Activated CD4-positive, alpha-beta T cell treated with anti-CD3 and anti-CD28 coated beads for 1 hour (primary cell): ENCODE data around the gene GABRB3.

ENCODE experiments used
- DNase-seq: peaks from one replicate; pipeline ENCODE4 v3.0.0-alpha.2; 2020

The GABRB3 gene

DNA sequence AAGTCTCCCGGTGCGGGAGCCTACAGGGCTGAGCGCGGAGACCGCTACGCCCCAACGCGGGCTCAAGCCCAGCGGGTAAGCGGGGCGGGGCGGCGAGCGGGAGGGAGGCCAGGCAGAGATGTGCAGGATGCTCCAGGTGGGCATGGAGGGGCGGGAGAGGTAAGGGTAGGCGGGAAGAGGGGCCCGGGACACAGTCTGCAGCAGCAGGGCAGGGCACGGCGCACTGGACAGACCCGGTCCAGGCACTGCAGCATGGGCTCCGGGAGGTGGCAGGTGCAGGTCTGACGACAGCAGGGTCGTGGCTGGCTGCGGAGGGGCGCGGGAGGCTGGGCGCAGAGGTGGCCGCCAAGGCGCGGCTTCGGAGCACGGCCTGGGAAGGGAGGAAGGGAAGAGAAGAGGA is 102.8 kb downstream of the GABRB3 start:
- no peak for DNase-seq

DNA sequence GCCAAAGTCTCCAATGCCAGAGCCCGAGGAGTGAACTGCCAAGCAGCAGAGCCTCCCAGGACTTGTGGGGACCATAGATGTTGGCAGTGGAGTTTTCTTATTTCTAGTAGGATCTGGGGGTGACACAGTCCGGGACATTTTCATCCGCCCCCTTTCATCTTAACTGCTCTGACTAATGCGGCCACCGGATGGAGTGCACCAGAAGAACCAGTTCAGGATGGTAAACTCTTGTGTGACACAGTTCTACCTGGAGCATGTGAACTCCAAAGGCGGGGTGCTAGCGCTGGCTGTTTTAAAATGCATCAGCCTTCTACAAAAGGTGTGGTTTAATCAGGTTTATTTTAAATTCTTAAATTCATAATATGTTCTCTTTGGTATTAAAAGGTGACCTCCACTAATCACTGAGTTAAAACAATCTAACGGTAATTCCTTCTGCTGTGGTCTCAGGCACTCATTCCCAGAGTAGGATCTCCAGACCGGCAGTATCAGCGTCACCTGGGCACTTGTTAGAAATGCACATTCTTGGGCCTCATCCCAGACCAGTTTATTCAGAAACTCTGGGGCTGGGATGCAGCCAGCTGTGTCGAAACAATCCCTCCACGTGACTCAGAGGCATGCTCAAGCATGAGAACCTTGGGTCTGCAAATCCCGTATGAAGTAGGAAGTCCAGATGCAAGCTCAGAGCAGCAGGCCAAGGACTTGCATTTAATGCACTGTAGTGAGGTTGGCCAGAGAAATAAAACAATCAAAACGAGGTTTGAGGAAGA is 105.5 kb downstream of the GABRB3 start:
- no peak for DNase-seq

DNA sequence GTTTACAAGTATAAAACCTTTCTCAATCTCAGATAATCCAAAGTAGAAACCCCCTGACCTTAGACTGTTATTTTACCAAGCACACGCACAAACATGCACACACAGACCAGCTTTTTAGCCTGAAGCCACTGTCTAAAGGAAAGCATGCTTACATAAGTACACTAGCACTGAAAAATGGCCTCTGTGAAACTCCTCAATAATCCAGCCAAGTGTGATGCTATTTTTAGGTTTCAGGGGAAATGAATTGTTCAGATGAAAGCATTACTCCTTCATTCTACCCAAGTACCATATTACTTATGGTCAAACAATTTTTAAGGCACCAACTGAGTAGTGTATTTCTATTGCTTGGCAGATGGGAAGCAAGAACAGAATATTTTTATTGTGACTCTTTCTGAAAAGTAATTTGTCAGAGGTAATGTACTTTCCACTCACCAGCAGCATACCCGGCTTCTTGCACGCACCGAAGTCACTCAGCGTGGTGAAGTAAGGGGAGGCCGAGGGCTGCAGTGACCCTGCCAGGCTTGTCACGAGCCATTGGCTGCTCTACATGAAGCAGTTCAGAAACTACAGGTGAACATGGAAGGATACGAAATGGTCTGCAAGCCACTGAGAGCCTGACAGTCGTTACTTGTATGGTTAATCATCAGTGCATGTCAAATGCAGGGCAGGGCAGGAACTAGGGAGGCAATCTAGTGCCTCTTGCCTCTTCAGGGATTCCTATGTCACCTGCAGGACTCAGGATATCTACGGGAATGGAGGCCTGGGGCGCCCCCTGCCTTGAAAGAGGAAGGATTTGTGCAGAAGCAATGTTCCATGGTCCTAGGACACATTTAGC is 106.7 kb downstream of the GABRB3 start:
- DNase-seq = no peak

DNA sequence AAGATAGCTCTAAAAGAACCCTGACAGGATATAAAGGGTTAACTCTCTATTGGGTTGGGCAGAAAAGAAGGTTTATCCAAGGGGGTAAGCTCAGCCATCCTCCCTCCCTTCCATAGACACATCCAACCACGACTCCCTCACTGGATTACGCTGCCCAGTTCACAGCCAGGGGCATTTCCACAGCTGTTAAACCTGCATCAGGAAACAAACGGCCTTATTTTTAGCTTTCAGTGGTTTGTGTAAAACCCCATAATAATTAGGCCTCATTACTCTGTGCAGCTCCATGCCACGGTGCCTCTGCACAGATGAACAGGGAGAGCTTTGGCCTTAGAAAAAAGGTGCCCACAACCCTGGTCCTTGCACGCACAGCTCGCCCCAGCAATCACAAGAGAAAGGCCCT is 110.6 kb downstream of the GABRB3 start:
- no peak for DNase-seq

DNA sequence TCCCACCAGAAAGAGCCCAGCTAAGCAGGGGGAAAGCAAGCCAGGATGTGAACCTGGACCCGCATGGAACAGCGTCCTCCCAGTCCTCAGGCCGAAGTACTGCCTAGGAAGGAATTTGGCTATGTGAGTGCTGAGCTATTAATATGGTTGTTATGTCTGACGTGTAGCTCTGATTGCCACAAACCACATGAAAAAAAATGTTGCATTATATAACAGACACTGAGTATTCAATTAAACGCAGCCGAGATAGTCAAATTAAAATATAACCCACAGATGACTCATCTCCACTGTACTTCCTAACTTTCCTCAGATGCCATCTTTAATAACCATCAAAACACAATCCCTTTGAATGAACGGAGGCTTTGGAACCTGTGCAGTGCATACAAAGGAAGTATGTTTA is 111.1 kb downstream of the GABRB3 start:
- no peak for DNase-seq

DNA sequence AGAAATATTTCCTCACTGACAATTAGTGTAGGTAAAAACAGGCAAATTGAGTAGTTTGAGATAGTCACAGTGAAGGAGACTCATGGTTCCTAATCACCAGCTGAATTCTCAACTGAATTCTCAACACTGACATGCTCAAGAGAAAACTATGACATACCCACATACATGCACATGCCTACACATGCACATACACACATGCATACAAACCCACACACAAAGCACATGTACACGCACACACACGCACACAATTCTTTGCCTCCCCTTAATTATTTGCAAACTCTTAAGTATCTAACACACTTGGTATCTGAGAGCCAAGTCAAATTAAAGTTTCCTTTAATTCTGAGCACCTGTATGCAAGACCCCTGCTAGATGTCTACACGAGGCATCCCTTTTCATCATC is 111.8 kb downstream of the GABRB3 start:
- no peak for DNase-seq

DNA sequence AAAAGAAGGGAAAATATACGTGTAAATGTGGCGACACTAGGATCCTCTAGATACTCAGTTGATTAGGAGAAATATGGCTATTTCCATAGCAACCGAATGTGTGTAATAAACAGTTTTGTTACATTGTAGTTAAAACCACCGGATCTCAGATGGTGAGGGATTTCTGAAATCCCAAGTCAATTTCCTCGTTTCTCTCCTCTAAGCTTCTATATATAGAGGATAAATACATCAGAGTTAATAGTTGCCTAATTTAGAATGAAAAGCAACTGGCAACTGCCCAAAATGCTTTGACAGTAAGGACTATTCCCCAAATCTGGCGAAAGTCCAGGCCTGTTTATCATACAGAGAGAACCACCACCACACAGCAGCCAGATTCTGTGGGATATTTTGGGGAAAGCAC is 112.6 kb downstream of the GABRB3 start:
- no peak for DNase-seq

DNA sequence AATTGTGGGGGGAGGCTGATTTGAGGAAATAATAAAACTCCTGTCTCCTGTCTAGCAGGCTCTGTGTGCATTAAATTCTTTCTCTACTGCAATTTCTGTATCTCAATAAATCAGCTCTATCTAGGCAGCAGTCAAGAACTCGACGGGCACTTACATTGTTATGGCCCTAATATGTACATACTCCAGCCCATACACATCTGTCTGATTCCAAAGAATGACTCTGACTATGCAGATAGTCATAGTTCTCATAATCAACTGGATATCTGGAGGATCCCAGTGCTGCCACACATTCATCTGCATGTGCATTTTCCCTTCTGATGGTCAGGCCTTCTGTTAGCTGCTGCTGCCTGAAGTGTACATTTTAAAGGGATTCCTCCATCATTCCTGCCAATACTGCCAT is 114.6 kb downstream of the GABRB3 start:
- no peak for DNase-seq

DNA sequence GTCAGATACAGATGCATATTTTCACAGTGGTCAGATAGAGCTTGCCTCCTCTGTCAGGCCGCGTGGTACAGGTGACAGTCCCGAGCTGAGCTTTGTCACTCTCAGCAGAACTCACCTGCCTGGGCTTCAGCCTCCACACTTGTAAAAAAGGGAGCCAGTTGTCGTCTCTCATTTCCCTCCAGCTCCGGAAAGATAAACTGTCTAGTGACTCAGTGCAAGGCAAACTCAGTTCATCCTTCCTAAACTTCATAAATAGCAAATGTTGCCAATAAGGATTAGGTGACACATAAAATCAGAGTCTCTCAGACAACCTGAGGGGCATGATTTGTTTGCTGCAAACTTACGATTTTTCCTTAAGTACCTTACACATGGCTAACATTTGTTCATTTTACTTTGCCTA is 116.8 kb downstream of the GABRB3 start:
- no peak for DNase-seq

DNA sequence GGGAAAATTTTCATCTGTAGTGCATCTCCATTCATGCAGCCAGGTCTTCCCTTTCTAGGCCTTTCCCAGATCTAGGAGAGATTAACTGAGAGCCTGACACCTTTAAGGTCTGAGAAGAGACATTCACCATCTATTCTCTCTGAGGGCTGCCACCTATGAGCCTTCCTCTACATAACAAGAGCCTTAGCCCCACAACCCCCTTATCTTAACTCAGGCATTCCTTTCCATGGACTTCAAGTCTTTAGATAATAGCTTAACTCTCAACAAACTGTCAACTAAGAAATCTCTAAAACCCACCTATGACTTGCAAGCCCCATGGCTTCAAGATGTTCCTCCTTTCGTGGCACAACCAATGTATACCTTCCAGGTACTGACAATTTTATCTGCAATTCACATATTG is 121.0 kb downstream of the GABRB3 start:
- no peak for DNase-seq

DNA sequence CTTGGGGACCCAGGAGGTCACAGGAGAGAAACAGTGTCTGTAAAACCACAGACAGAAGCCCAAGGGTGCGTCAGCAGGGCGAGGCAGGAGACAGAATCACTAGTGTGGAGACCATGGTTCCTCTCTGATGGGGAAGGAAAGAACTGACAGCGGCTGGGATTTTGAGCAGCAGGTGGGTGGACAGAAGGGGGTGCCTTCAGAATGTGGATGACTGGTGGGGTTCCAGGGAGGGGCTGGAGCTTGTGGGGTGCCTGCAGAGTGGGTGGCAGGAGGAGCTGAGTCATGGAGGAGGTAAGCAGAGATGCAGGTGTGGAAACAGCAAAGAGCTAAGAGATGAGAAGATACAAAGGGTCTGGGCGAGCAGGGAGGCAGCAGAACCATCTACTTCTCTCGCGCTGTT is 124.2 kb downstream of the GABRB3 start:
- DNase-seq = no peak

DNA sequence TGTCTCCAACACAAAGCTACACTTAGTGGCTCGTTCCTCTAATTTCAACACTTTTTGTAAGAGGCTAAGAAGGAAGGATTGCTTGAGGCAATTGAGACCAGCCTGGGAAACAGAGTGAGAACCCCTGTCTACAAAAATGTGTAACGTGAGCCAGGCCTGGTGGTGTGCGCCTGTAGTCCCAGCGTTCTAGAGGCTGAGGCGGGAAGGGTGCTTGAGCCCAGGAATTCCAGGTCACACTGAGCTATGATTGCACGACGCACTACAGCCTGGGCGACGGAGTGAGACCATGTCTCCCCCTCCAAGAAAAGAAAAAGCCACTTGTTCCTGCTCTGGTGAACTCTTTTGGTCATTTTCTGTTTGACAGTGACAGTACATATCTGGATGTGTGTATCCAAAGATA is 127.9 kb downstream of the GABRB3 start:
- DNase-seq = no peak

DNA sequence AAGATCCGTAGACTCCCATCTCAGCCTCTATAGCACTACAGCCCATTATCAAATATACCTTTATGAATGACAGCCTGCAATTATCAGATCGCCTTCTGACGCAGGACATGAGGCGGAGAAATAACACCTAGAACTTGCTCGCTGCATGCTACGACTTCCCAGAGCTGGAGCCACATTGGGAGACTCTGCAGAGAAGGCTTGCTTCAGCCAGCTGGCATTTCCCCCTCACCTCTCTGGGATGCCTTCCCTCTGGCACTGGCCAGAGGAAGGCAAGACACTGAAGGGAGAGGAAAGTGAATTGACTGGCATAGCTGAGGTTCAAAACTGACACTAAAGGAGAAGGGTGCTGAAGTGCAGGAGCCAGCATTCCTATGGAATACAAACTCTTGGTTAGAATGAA is 131.7 kb downstream of the GABRB3 start:
- DNase-seq = no peak

DNA sequence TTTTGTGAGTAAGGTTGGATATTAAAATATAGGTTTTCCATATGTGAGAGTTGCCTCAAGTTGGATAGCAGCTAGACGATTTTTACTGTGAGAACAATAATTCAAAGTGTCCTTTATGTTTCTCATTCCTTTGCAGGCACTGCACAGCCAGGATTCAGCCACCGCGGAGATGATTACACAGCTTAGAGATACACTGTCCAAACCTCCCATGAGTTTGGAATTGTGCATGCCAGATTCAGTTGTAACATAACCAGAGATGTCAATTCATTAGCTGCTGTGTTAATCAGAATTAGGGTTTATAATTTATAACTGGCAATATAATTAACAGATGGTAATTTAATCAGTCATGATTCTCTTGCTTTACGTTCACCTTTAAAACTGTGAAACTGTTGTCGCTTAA is 132.3 kb downstream of the GABRB3 start:
- DNase-seq = no peak

DNA sequence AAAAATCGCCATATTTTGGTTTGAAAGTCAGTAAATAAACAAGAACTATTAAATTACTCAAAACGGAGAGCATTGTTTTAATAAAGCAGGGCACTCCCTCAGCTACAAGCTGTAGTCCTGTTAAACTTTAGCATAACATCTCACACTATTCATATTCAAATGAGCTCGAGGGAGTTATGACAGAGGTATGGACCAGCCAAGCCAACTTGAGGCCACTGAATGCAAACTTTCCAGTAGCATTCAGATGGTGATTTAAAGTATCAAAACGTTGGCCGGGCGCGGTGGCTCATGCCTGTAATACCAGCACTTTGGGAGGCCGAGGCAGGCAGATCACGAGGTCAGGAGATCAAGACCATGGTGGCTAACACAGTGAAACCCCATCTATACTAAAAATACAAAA is 132.9 kb downstream of the GABRB3 start:
- DNase-seq = no peak

DNA sequence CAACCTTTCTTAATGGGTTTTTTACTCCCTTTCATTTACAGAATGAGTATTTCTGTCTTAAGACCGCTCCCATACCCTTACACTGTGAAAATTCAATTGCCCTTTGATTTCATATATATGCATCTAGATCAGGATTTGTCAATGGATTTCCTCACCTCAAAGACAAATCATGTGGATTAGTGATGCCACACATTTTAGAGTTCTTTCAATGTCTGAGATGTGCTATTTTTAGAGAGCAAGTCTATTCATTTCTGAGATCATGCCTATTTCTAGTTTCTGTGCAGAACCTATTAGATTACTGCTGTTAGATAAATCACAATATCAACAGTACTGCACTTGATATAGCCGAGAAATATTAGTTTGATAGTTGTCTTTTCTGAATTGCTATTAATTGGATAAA is 137.3 kb downstream of the GABRB3 start:
- DNase-seq = no peak

DNA sequence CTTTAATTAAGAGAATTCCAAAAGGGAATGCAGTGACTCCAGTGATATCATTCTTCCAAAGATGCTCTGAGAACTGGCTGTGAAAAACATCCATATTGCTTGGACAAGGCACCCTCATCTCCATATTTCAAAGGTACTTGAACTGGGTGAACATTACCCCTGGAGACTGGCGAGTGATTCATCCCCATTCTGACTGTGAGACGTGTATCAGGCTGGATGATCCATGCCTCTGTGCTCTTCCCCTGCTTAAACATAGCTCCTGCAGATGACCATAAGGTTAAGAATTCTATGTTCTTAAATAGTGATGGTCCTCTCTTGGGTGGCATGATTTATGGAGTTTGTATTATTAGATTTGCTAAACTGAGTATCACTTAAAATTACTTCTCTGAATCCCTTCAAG is 137.8 kb downstream of the GABRB3 start:
- no peak for DNase-seq

DNA sequence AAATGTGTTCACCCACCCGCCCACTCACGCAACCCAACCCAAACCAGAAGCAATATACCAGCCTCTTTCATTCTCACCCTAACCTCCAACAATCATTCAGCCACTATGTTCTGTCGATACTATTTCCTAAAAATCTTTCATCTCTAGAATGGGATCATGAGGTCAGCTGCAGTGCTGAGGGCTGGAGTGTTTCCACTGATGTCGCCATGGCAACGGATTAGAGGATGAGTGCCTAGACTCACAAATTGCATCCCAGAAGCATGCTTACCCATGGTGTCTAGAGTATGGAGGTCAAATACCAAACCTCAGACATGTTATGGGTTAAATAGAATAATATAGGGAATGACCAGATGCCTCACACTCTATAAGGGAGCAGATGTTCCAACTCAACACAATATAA is 138.5 kb downstream of the GABRB3 start:
- DNase-seq = no peak

DNA sequence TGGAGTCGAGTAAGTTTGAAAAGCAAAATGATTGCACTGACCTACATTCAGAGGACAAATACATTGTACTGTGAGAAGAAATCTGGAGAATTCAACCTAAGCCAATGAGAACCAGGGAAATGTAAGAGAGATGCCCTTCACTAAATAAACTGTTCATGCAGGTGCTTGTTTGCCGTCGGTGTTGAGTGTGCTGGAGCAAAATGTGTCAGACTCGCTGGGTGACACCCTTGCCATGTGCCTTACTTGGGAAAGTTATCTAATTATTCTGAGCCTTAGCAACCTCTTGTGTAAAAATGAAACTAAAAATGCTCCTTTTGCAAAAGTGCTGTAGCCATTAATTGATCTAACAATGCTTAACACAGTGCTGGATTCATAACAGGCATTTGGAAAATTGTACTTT is 140.4 kb downstream of the GABRB3 start:
- no peak for DNase-seq

DNA sequence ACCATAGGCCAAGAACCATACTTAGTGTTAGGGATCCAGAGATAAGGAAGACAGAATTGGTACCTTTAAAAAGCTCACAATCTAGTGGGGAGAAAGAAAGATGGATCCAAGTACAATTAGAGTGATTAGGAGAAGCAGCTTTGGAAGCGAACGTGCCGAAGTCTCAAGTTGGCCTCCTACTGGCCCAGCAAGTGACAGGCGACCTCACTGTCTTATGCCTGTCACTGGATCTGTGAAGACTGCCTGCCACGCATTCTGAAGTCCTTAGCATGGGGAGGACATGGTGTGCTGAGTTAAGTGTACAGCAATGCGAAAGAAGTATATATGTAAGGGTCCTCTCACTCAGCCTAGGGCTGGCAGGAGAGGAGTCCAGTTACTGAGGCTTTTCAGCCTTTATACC is 141.0 kb downstream of the GABRB3 start:
- no peak for DNase-seq

DNA sequence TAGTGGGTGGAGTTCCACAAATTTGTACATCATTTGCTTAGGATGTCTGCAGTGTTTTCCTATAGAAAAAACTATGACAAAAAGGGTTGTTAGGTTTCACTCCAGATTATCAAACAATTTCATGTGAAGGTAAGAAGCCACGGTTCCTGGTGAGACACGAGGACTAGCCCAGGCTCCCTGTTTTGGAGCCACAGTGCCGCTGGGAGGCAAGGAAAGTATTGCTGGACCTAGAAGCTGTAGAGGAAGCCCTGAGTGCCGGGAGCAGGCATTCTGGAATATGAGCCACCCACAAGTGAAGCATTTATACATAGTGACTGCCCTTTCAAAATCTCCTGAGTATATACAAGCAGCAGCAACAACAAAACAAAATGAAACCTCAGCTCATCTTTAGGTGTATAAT is 142.0 kb downstream of the GABRB3 start:
- DNase-seq = no peak

DNA sequence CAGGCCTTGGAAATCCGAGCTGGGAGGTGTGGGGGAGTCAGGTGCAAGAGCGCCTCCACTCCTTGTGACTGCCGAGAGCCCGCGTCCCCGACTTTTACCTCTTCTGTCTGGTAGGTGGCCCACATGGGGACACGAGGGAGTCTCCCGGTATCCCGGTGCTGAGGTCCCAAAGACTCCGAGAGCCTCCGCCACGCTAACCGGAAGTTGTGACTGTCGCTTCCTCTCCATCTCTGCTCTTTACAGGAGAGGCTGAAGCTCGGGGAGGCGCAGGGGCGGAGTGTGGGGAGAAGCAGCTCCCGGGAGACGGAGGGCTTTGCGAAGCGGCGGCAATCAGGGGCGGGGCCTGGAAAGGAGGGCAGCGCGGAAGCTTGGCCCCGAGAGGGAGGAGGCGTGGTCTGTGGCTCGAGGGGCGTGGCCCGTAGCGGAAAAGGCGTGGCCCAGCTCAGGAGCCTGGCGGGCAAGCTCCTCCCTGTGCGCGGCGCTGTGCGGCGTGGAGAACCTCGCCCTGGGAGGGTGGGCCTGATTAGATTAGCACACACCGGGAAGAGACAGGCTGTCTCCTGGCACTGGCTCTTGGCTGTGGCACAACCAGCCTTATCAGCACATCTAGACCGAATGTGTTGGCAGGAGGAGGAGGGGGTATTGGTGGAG is 143.9 kb downstream of the GABRB3 start:
- DNase-seq = no peak

DNA sequence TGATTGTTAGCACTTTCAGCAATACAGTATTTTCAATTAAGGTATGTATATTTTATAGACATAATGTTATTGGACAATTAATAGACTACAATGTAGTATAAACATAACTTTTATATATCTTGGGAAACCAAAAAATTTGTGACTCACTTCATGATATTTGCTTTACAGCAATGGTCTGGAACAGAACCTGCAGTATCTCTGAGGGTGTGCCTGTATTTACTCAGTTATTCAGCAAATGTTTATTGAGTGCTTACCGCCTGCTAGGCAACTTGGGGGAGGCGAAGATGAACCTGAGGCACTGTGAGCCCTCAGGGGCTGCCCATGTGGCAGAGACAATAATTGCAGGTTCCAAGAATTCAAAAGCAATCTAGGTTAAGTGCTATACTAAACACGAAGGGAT is 144.8 kb downstream of the GABRB3 start:
- DNase-seq = no peak

DNA sequence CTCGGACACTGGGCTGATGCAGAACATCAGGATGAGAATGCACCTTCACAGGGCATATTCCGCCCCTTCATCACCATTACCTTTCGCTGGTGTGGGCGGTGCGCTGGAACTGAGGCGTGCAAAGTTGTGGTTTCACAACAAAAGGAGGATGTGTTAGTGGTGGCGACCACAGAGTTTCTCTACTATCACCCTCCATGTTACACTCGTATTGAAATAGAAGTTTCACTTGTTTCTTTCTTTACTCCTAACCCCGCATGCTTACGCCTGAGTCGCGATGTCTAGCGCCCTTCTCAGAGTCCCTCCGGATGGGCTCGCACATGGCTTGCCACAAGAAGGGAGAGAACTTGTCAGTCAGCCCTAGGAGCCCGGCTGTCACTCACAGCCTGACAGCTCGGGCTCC is 148.7 kb downstream of the GABRB3 start:
- no peak for DNase-seq
